Endothelial cell of umbilical vein (primary cell): ENCODE measurements around the gene FBN2. TPM values are rescaled to one million over a fixed set of nuclear protein-coding genes. Genes with fewer than 3 reads are reported as not detected.

Experiments used
- BruUV-seq: library from RNA; stranded (reverse); fragments of 400-500 nt; replicated peaks from 2 replicates; lab custom pipeline; 2021; lab: Mats Ljungman, UMichigan
- CTCF ChIA-PET: fragments of 300-600, 350-600 bp; sonication (Branson Sonifier 250); formaldehyde crosslinking; loops from one replicate; lab custom pipeline; 2021; ENCODE audit warnings: antibody characterized with exemption, inconsistent platforms; lab: Charles Lee
- POLR2A ChIA-PET: fragments of 300-600, 350-600 bp; sonication (Branson Sonifier 250); formaldehyde crosslinking; loops from one replicate; lab custom pipeline; 2021; ENCODE audit warnings: antibody characterized with exemption, inconsistent platforms; lab: Charles Lee
- DNase-seq: peaks from one replicate; pipeline ENCODE4 v3.0.0-alpha.2; 2011; ENCODE audit warnings: low read depth, low spot score
- FAIRE-seq: peaks from 2 replicates; lab custom pipeline; 2011; peaks lifted over from hg19 to GRCh38; lab: Jason Lieb, UNC
- H2AFZ ChIP-seq: 2 replicates; pipeline ENCODE4 v1.6.0; 2012; ENCODE audit warnings: low read depth, low read length, control low read depth, inconsistent platforms
- H3K27ac ChIP-seq: 2 replicates; pipeline ENCODE4 v1.5.1; 2011; ENCODE audit warnings: low read depth, mild to moderate bottlenecking, control low read depth, low read length, moderate library complexity; ENCODE audit not compliant: insufficient read depth
- H3K27me3 ChIP-seq, 2 experiments: 2 replicates each; pipeline versions ENCODE4 v1.6.0 to v1.6.1; 2011; ENCODE audit warnings: low read length in 2 of 2, mixed read lengths in 1 of 2; ENCODE audit not compliant: control insufficient read depth in 2 of 2, insufficient read depth in 2 of 2
- H3K36me3 ChIP-seq, 2 experiments: 2 replicates in 1 of 2; 3 replicates in 1 of 2; pipeline ENCODE4 v1.5.1; 2011; ENCODE audit warnings: low read length in 2 of 2, mild to moderate bottlenecking in 1 of 2, moderate library complexity in 1 of 2; ENCODE audit not compliant: control insufficient read depth in 2 of 2, insufficient read depth in 2 of 2; ENCODE audit errors: extremely low read depth in 1 of 2
- H3K4me1 ChIP-seq: 3 replicates; pipeline ENCODE4 v1.5.1; 2011; ENCODE audit warnings: mild to moderate bottlenecking, low read length; ENCODE audit not compliant: control insufficient read depth, insufficient read depth; ENCODE audit errors: extremely low read depth
- H3K4me2 ChIP-seq: 2 replicates; pipeline ENCODE4 v1.6.1; 2011; ENCODE audit warnings: low read length, control low read depth, mixed read lengths; ENCODE audit not compliant: insufficient read depth
- H3K4me3 ChIP-seq, 3 experiments: fragments of 200-600 bp in 1 of 3; sonication (generic), shearing (Covaris generic) in 1 of 3; replicated peaks in 1 of 3; 2 replicates each; pipeline ENCODE4 v1.5.1; 2011 to 2016; ENCODE audit warnings: control low read depth in 3 of 3, low read length in 3 of 3, mild to moderate bottlenecking in 2 of 3, inconsistent platforms in 1 of 3, low read depth in 1 of 3, moderate library complexity in 1 of 3; ENCODE audit not compliant: insufficient read depth in 1 of 3
- H3K79me2 ChIP-seq: 2 replicates; pipeline ENCODE4 v1.6.0; 2012; ENCODE audit warnings: low read length, inconsistent platforms; ENCODE audit not compliant: control insufficient read depth, insufficient read depth
- H3K9ac ChIP-seq: replicated peaks from 2 replicates; pipeline ENCODE3; 2011; ENCODE audit warnings: low read length, control low read depth; ENCODE audit not compliant: insufficient read depth; ENCODE audit errors: extremely low read depth
- H3K9me1 ChIP-seq: replicated peaks from 3 replicates; pipeline ENCODE4 v1.6.0; 2011; ENCODE audit warnings: mild to moderate bottlenecking, low read length; ENCODE audit not compliant: control insufficient read depth, insufficient read depth; ENCODE audit errors: extremely low read depth
- H3K9me3 ChIP-seq: replicated peaks from 2 replicates; pipeline ENCODE4 v1.5.1; 2012; ENCODE audit warnings: low read length, inconsistent platforms; ENCODE audit not compliant: control insufficient read depth, insufficient read depth
- H4K20me1 ChIP-seq: replicated peaks from 2 replicates; pipeline ENCODE3; 2011; ENCODE audit warnings: mild to moderate bottlenecking, low read length; ENCODE audit not compliant: control insufficient read depth, insufficient read depth; ENCODE audit errors: extremely low read depth
- CTCF ChIP-seq, 2 donors: IDR thresholded peaks; 1 replicate in 1 of 2; 2 replicates in 1 of 2; pipeline ENCODE4 v1.5.1; 2011; ENCODE audit warnings: low read length in 2 of 2, mild to moderate bottlenecking in 2 of 2, moderate library complexity in 2 of 2, control low read depth in 1 of 2, inconsistent platforms in 1 of 2, low read depth in 1 of 2; ENCODE audit not compliant: insufficient read depth in 1 of 2; ENCODE audit errors: extremely low read depth in 1 of 2
- EZH2 ChIP-seq: IDR thresholded peaks from 2 replicates; pipeline ENCODE4 v1.6.1; 2012; ENCODE audit warnings: borderline replicate concordance, low read depth, mild to moderate bottlenecking, moderate library complexity, low read length, inconsistent platforms; ENCODE audit not compliant: severe bottlenecking
- GATA2 ChIP-seq: IDR thresholded peaks from 2 replicates; pipeline ENCODE4 v1.7.0; 2011; ENCODE audit warnings: low read depth, mild to moderate bottlenecking, moderate library complexity, mixed read lengths, low read length; ENCODE audit not compliant: insufficient read length, insufficient read depth
- JUN ChIP-seq: IDR thresholded peaks from 2 replicates; pipeline ENCODE4 v1.6.1; 2011; ENCODE audit warnings: borderline replicate concordance, low read depth; ENCODE audit not compliant: insufficient read length, insufficient read depth
- MAX ChIP-seq: IDR thresholded peaks from 2 replicates; pipeline ENCODE4 v1.6.1; 2011; ENCODE audit not compliant: insufficient read depth, insufficient read length
- MYC ChIP-seq: IDR thresholded peaks from one replicate; pipeline ENCODE4 v1.6.1; 2011; ENCODE audit warnings: mild to moderate bottlenecking, low read depth, low read length
- POLR2A ChIP-seq: IDR thresholded peaks from 2 replicates; pipeline ENCODE4 v1.6.1; 2012; ENCODE audit warnings: low read depth, mild to moderate bottlenecking, control low read depth, low read length
- dilution Hi-C: fragments of 300-500 bp; cut with MboI; formaldehyde crosslinking; loops from one replicate; pipeline ENCODE4 v1.15.0; 2019; ENCODE audit warnings: low sequenced_read_pairs; ENCODE audit not compliant: extremely low pct_ligation_motif_present
- intact Hi-C: fragments of 100-400 bp; cut with micrococcal nuclease; formaldehyde crosslinking; loops from one replicate; pipeline ENCODE4 v1.10.0; 2022
- polyA plus RNA-seq, 4 experiments: library from polyadenylated mRNA; depleted of rRNA in 3 of 4; stranded (reverse) in 3 of 4; unstranded in 1 of 4; fragments of >200 nt; gene quantifications; 2 replicates each; pipeline versions ENCODE4 v1.2.1 to v1.2.3, GENCODE V29; 2011 to 2012; ENCODE audit warnings: missing spikeins in 1 of 4
- total RNA-seq: library from RNA; stranded (reverse); gene quantifications from 2 replicates; pipeline ENCODE4 v1.2.3, GENCODE V29; 2021

FBN2 gene
- total and polyA plus RNA-seq, 2 donors (not counting 3 experiments of a cell fraction or from before 2014, with no cell fraction given), result 21.8 to 57.4 TPM

GRCh38 chr5:128426090-128426534 lies 111.9 kb downstream of the FBN2 start:
- Histone ChIP-seq H3K36me3 (no peaks in the 10 kb centered on the region), H3K9ac (no peak overlapping the region), H3K79me2 (no peaks in the 10 kb centered on the region), H3K27me3 (no peaks in the 10 kb centered on the region), H2AFZ (no peak overlapping the region), H3K4me3 (no peak overlapping the region), H3K4me2 (no peak overlapping the region), H3K4me1 (no peaks in the 10 kb centered on the region), H3K27ac (no peak overlapping the region), H3K9me1 (no peaks in the 10 kb centered on the region), H3K9me3 (no peaks in the 10 kb centered on the region), H4K20me1 (no peaks in the 10 kb centered on the region)
- FAIRE-seq, result no peak
- intact Hi-C loops (no loop called here), dilution Hi-C loops (no loop called here)
- no TSS peak for BruUV-seq
- TF ChIP-seq EZH2, result no peak
- no peak for TF ChIP-seq POLR2A
- TF ChIP-seq MAX, result no peak
- no peak for TF ChIP-seq MYC
- TF ChIP-seq GATA2, result no peak
- TF ChIP-seq CTCF (IDR thresholded peaks at IDR 0.05; ENCODE audit: extremely low read depth in 1 of 2, insufficient read depth in 1 of 2, low read depth in 1 of 2, low read length in 2 of 2), result no peak
- no peak for TF ChIP-seq JUN
- POLR2A ChIA-PET, result no interaction called here
- CTCF ChIA-PET, result interaction anchor here (1.0 to 1.3 kb wide), 3 partner anchors 10 to 73 kb away, joined by 3 read pairs; no protein-coding TSS in a partner anchor
- DNase-seq, result no peak
